ENCODE results near the gene SYT5. TPM values are rescaled to one million over a fixed set of nuclear protein-coding genes. Genes with fewer than 3 reads are reported as not detected.

SYT5 gene

DNA sequence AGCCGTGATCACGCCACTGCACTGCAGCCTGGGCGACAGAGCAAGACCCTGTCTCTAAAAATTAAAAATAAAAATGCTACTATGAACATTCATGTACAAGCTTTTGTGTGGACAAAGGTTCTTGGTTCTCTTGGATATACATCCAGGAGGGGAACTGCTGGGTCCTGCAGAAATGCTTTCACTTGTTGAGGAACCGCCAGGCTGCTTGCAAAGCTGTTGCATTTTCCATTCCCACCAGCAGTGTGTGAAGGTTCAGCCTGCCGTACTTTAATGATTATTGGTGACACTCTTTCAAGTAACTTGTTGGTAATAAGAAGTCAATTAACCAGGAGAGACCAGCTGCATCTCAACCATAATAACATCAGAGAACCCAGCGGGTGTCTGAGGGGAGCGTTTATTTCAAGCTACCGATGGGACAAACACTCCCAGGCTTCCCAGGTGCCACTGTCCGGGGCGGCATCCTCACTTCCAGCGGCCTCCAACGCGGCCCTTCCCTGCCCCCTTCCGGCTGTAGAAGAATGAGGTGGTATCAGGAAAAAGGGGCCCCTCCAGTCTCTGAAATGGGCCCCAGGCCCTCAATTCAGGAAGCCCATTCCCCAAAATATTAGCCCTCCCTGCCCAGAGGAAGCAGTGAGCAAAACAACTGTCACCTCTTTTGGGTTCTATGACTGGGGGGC lies 47.5 kb downstream of the SYT5 start:
- no peak overlapping the region for H2BK12ac ChIP-seq (ENCODE audit: low read length in 2 of 2)
- no peak for DNase-seq
- H4K8ac ChIP-seq (ENCODE audit: low read length): no peak overlapping the region
- no peak overlapping the region for H3K4ac ChIP-seq (ENCODE audit: low read depth in 1 of 2, low read length in 2 of 2)
- H3K79me1 ChIP-seq (replicated peaks; ENCODE audit: low read length, poor library complexity, severe bottlenecking): no peaks in the 10 kb centered on the region
- H3K9me3 ChIP-seq (ENCODE audit: control insufficient read depth, low read length): no peaks in the 10 kb centered on the region
- H3K4me2 ChIP-seq (ENCODE audit: low read length, poor library complexity, severe bottlenecking): peak overlapping the region; percentile 21
- H2AK5ac ChIP-seq (ENCODE audit: low read length, severe bottlenecking): no peak overlapping the region
- no peaks in the 10 kb centered on the region for H3K36me3 ChIP-seq (ENCODE audit: control insufficient read depth in 1 of 2, insufficient read depth in 2 of 2, low read depth in 1 of 2, low read length in 2 of 2)
- H3K27me3 ChIP-seq (ENCODE audit: control insufficient read depth in 1 of 2, insufficient read depth in 1 of 2, low read length in 2 of 2): peaks cover 28 to 60% of the 10 kb centered on the region in 2 experiments
- no peak overlapping the region for H2BK5ac ChIP-seq (ENCODE audit: low read depth, low read length, poor library complexity, severe bottlenecking)
- H3K27ac ChIP-seq (ENCODE audit: low read length, poor library complexity, severe bottlenecking): no peak overlapping the region
- H2AFZ ChIP-seq (ENCODE audit: low read depth, low read length): no peak overlapping the region
- no peak overlapping the region for H3K23ac ChIP-seq (ENCODE audit: low read length in 2 of 2)
- no peak overlapping the region for H3K18ac ChIP-seq (ENCODE audit: low read depth in 1 of 2, low read length in 2 of 2)
- no peak overlapping the region for H3K9ac ChIP-seq (ENCODE audit: low read length)
- no peak overlapping the region for H2BK120ac ChIP-seq (ENCODE audit: low read depth, low read length)
- H4K91ac ChIP-seq (ENCODE audit: low read length): no peak overlapping the region
- H3K4me1 ChIP-seq (ENCODE audit: control insufficient read depth, insufficient read depth, low read depth, low read length): no peaks in the 10 kb centered on the region
- H3K4me3 ChIP-seq (ENCODE audit: insufficient read depth in 1 of 2, low read depth in 1 of 2, low read length in 2 of 2): no peak overlapping the region
- WGBS: 84% methylated on average over 10 of the region's 14 CpGs
- no peak overlapping the region for H3K14ac ChIP-seq (ENCODE audit: low read length in 2 of 2)
- no peak overlapping the region for H2BK15ac ChIP-seq (ENCODE audit: low read depth, poor library complexity, severe bottlenecking)

- Histone ChIP-seq H3K27me3 (ENCODE audit: control insufficient read depth in 1 of 2, insufficient read depth in 1 of 2, low read length in 2 of 2) (peaks cover 20 to 52% of the 10 kb centered on the region in 2 experiments), H3K9me3 (ENCODE audit: control insufficient read depth, low read length) (no peaks in the 10 kb centered on the region), H2BK5ac (ENCODE audit: low read depth, low read length, poor library complexity, severe bottlenecking) (no peak overlapping the region), H3K4me3 (ENCODE audit: insufficient read depth in 1 of 2, low read depth in 1 of 2, low read length in 2 of 2) (no peak overlapping the region), H3K4ac (ENCODE audit: low read depth in 1 of 2, low read length in 2 of 2) (no peak overlapping the region), H2AK5ac (ENCODE audit: low read length, severe bottlenecking) (no peak overlapping the region), H2BK12ac (ENCODE audit: low read length in 2 of 2) (no peak overlapping the region), H3K9ac (ENCODE audit: low read length) (no peak overlapping the region), H2AFZ (ENCODE audit: low read depth, low read length) (no peak overlapping the region), H3K36me3 (ENCODE audit: control insufficient read depth in 1 of 2, insufficient read depth in 2 of 2, low read depth in 1 of 2, low read length in 2 of 2) (no peaks in the 10 kb centered on the region), H3K79me1 (replicated peaks; ENCODE audit: low read length, poor library complexity, severe bottlenecking) (no peaks in the 10 kb centered on the region), H4K8ac (ENCODE audit: low read length) (no peak overlapping the region), H3K14ac (ENCODE audit: low read length in 2 of 2) (no peak overlapping the region), H3K23ac (ENCODE audit: low read length in 2 of 2) (no peak overlapping the region), H3K4me1 (ENCODE audit: control insufficient read depth, insufficient read depth, low read depth, low read length) (no peaks in the 10 kb centered on the region), H2BK120ac (ENCODE audit: low read depth, low read length) (no peak overlapping the region), H2BK15ac (ENCODE audit: low read depth, poor library complexity, severe bottlenecking) (no peak overlapping the region), H4K91ac (ENCODE audit: low read length) (no peak overlapping the region), H3K18ac (ENCODE audit: low read depth in 1 of 2, low read length in 2 of 2) (no peak overlapping the region), H3K27ac (ENCODE audit: low read length, poor library complexity, severe bottlenecking) (no peak overlapping the region), H3K4me2 (ENCODE audit: low read length, poor library complexity, severe bottlenecking) (no peak overlapping the region)
- DNase-seq: no peak
- WGBS: 89% methylated on average over 13 of the region's 16 CpGs
These were observed 48.7 kb downstream of the SYT5 start for GRCh38 chr19:55131421-55131820.

Small RNA genes lying within 50 kb of the gene (small RNA-seq; reads per million reads assigned to genes)
- not detected for gene MIR7975 (ENCODE audit: low read depth)
- not detected for gene RF01210 (ENCODE audit: low read depth)

All from mesenchymal stem cell (in vitro differentiated cells and primary cell).